Peyer's patch (tissue), 4 donors: ENCODE measurements around the gene GPC6.

Source experiments
- CTCF ChIP-seq, 6 experiments: fragments of 450-650 bp in 4 of 6; fragments of 200-600 bp in 2 of 6; sonication (generic) in 1 of 6; IDR thresholded peaks; one replicate each; pipeline ENCODE4 v1.5.1; 2017 to 2019; ENCODE audit warnings: antibody characterized with exemption in 6 of 6, mild to moderate bottlenecking in 3 of 6, moderate library complexity in 1 of 6
- POLR2A ChIP-seq, 2 donors: fragments of 450-650 bp; IDR thresholded peaks; one replicate each; pipeline ENCODE4 v1.5.1; 2017; ENCODE audit warnings: antibody characterized with exemption in 2 of 2, mild to moderate bottlenecking in 2 of 2, moderate library complexity in 2 of 2

GRCh38 chr13:94328381-94329041 lies 1101.9 kb downstream of the GPC6 start:
- TF ChIP-seq CTCF (IDR thresholded peaks at IDR 0.05) (no peak), POLR2A (IDR thresholded peaks at IDR 0.05) (no peak)
